Thoracic aorta (tissue), 2 donors: ENCODE results near the gene CLTA. TPM values are rescaled to one million over a fixed set of nuclear protein-coding genes. Genes with fewer than 3 reads are reported as not detected.

ENCODE experiments used
- total RNA-seq, 2 donors: library from RNA; depleted of rRNA; stranded (reverse); fragments of >200 nt; gene quantifications; one replicate each; pipeline versions ENCODE4 v1.1.0 to v1.2.3, GENCODE V29; 2016

CLTA gene
- total RNA-seq, 2 donors from 2014 or later = 127 to 145 TPM

Other genes starting within 250 kb of the CLTA start
- not detected for gene OR2S2, start 232.8 kb upstream of the CLTA start, total RNA-seq
- gene RECK, start 154.0 kb upstream of the CLTA start, total RNA-seq = 10 to 100 TPM; 19.8 to 30.5 TPM
- 10 to 100 TPM; 47.0 to 52.1 TPM for gene GLIPR2, start 54.2 kb upstream of the CLTA start, total RNA-seq
- 1 to 10 TPM; 1.6 to 2.3 TPM for gene CCIN, start 21.5 kb upstream of the CLTA start, total RNA-seq
- gene GNE, start 67.5 kb downstream of the CLTA start, total RNA-seq = 10 to 100 TPM; 23.3 to 26.1 TPM
- gene RNF38, start 209.3 kb downstream of the CLTA start, total RNA-seq = 10 to 100 TPM; 32.1 to 37.0 TPM